Measurements from ENCODE around the gene MRPS7. TPM values are rescaled to one million over a fixed set of nuclear protein-coding genes. Genes with fewer than 3 reads are reported as not detected.

The MRPS7 gene
- total and polyA plus RNA-seq, 8 donors: 6.7 to 136 (median 49.6) TPM

DNA sequence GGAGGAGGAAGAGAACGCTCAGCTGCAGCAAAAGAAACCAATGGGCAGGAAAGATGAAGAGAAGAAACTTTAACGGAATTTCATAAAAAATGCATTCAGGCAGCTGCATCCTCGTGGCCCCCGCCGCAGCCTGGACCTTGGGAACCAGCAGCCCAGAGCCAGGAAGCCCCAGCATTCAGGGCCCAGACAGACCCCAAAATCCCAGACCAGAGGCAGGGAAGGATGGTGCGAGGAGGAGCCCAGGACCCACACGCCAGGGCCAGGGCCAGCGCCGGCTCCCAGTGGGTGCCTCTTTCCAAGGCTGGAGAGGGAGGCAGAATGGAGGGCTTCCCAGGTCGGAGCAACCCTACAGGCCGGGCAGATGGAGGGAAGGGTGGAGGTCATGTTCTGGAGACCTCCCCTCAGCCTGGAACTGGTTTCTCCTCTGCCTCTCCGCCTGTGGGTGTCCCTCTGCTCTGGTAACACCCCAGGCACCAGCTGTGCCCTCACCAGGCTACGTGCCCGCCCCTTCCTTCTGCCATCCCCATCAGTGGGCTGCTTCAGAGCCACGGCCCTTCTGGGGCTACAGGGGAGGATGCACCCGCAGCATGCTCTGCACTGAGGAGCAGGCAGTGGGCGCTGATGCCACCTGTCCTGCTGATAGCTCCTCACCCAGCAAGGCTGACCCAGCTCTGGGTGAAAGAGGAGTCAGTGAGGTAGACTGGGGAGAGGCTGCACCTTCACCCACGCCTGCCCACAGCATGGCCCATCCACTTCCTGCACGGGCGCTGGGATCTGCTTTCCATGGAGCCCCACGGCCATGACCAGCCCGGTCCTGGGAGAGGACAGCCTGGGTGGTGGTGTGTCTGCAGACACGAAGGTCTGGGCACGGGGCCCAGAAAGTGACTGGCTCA is 10.5 kb downstream of the MRPS7 start:
- H3K27ac ChIP-seq: peak overlapping the region in 4 of 5 donors; percentile 97 to 100 (median 97)
- peaks cover 1 to 21% (median 15%) of the 10 kb centered on the region in 4 donors for H3K36me3 ChIP-seq
- no peaks in the 10 kb centered on the region for H3K9me3 ChIP-seq
- peaks cover 17 to 54% (median 36%) of the 10 kb centered on the region in 4 donors for H3K4me1 ChIP-seq
- intact Hi-C loops (cut with DNase I; ENCODE audit: low total_unique reads): no loop called here
- H3K27me3 ChIP-seq: no peaks in the 10 kb centered on the region
- peak overlapping the region; percentile 92 to 97 (median 94) for H3K4me3 ChIP-seq
- TF ChIP-seq CTCF (IDR thresholded peaks at IDR 0.05): no peak
- TF ChIP-seq POLR2A (IDR thresholded peaks at IDR 0.05): no peak
- no peak for TF ChIP-seq POLR2AphosphoS5 (IDR thresholded peaks at IDR 0.05)
- TF ChIP-seq EP300 (IDR thresholded peaks at IDR 0.05): no peak
- WGBS, 5 donors: 42 to 53% (median 48%) methylated on average over 21 to 24 of the region's 24 CpGs
- DNase-seq: peak in 1 of 2 donors; percentile 39

DNA sequence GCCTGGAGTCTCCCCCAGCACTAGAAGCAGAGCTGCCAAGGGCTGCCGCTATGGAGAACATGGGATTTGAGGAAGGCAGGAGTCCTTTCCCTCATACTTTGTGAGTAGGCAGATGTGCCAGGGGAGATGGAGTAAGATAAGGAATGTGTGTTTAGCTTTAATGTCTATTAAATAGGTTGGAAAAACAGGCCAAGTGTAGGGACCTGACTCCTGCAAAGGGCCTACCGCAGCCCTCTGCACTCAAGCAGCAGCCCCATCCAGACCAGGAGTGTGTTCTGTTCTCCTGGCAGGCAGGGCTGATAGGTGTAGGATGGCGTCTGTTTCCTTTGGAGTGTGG is 11.1 kb downstream of the MRPS7 start:
- Histone ChIP-seq H3K4me3 (no peak overlapping the region), H3K27me3 (no peaks in the 10 kb centered on the region), H3K9me3 (no peaks in the 10 kb centered on the region), H3K27ac (no peak overlapping the region), H3K4me1 (peaks cover 17 to 48% (median 33%) of the 10 kb centered on the region in 4 donors), H3K36me3 (peaks cover 0 to 27% (median 16%) of the 10 kb centered on the region in 4 donors)
- 64 to 80% (median 76%) methylated on average over 3 of the region's 3 CpGs for WGBS, 5 donors
- intact Hi-C loops (cut with DNase I; ENCODE audit: low total_unique reads): no loop called here
- no peak for TF ChIP-seq CTCF (IDR thresholded peaks at IDR 0.05)
- no peak for TF ChIP-seq POLR2A (IDR thresholded peaks at IDR 0.05)
- no peak for DNase-seq

DNA sequence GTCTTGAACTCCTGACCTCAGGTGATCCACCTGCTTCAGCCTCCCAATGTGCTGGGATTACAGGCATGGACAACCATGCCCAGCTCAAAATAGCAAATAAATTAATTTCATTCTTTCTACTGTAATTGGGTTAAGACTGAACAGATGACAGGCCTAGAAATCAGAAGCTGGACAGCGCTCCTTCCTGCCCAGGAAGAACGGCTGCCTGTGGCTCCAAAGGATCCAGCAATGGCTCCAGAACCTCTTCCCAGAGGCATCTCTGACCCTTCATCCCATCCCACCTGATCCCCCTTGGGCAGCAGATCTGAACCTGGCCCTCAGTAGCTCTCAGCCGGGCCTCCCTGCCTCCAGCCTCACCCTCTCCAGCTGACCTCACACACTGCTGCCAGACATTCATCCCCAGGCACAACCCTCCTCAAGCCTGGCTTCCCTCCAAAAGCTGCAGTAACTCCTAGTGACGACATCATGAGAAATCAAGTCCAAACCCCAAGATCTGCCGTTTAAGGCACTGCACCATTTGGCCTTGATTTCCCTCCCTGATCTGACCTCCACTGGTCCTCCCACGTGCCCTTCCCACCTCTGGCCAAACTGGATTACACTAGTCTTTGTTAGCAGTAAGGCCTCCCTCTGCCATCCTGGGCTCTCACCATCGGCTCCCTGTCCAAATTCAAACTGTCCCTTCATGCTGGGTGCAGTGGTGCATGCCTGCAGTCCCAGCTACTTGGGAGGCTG is 12.5 kb downstream of the MRPS7 start:
- H3K4me3 ChIP-seq: no peak overlapping the region

More for the DNA sequence above, 12.5 kb downstream of the MRPS7 start:
- Histone ChIP-seq H3K4me1 (peaks cover 17 to 37% (median 31%) of the 10 kb centered on the region in 4 donors), H3K27ac (no peak overlapping the region), H3K36me3 (peaks cover 0 to 36% (median 24%) of the 10 kb centered on the region in 4 donors), H3K9me3 (no peaks in the 10 kb centered on the region), H3K27me3 (no peaks in the 10 kb centered on the region)
- TF ChIP-seq CTCF (IDR thresholded peaks at IDR 0.05) (no peak), EP300 (IDR thresholded peaks at IDR 0.05) (no peak), POLR2A (IDR thresholded peaks at IDR 0.05) (no peak), POLR2AphosphoS5 (IDR thresholded peaks at IDR 0.05) (no peak)
- intact Hi-C loops (cut with DNase I; ENCODE audit: low total_unique reads): no loop called here
- DNase-seq: no peak
- 68 to 79% (median 76%) methylated on average over 7 of the region's 7 CpGs for WGBS, 5 donors

Measured in stomach (tissue), 9 donors.